Fibroblast of mammary gland (primary cell): Measurements from ENCODE around the gene HOXC5.
A peak's percentile ranks its signal among the peaks of the same experiment; 100 is the strongest.

Source experiments
- DNase-seq: peaks from one replicate; pipeline ENCODE4 v3.0.0-alpha.2; 2010; ENCODE audit warnings: low read depth
- H3K4me3 ChIP-seq: 2 replicates; pipeline ENCODE4 v1.5.1; 2011; ENCODE audit warnings: low read depth, mild to moderate bottlenecking, low read length, moderate library complexity; ENCODE audit not compliant: control insufficient read depth
- TF ChIP-seq, protein P1 (sequence below): conservative IDR thresholded peaks from 2 replicates; pipeline ENCODE4 v1.5.1; 2011; ENCODE audit warnings: low read depth, low read length, inconsistent platforms; ENCODE audit not compliant: control insufficient read depth, insufficient read depth

Gene HOXC5

DNA sequence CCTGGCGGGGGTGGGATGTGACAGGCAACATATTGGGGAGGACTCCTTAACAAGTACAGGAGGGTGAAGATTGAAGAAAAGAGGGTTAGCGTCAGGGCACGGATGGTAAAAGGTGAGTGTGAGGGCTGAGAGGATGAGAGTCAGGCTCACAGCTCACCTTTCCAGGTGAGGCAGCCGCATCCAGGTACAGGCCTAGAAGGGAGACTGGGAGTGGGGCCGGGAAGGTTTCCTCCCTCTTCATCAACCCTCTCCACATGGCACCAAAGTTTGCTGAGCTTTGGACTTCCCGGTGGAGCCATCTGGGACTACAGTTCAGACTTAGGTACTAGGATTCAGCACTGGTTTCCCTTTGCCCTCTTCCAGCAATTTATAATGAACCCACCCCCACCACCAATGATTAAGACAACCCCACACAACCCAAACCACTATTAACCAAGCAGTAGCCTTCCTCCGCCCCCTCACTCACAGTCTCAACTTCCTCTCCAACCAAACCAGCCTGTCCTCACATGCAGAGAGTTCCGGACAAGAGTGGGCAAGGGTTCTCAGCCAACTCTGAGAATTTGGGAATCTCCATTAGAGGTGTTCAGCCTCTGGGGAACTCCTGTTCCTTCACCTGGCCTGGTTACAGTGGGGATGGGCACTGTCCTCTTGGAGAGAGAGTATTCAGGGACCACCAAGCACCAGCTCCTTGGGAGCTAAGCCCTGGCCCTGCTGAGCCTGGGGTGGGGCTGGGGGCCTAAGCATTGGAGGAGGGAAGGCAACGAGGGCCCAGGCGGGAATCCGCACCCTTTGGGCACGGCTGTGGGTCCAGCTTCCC lies 18.4 kb downstream of the HOXC5 start:
- peak; percentile 71 for DNase-seq
- TF ChIP-seq, protein P1, sequence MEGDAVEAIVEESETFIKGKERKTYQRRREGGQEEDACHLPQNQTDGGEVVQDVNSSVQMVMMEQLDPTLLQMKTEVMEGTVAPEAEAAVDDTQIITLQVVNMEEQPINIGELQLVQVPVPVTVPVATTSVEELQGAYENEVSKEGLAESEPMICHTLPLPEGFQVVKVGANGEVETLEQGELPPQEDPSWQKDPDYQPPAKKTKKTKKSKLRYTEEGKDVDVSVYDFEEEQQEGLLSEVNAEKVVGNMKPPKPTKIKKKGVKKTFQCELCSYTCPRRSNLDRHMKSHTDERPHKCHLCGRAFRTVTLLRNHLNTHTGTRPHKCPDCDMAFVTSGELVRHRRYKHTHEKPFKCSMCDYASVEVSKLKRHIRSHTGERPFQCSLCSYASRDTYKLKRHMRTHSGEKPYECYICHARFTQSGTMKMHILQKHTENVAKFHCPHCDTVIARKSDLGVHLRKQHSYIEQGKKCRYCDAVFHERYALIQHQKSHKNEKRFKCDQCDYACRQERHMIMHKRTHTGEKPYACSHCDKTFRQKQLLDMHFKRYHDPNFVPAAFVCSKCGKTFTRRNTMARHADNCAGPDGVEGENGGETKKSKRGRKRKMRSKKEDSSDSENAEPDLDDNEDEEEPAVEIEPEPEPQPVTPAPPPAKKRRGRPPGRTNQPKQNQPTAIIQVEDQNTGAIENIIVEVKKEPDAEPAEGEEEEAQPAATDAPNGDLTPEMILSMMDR: no peak
- H3K4me3 ChIP-seq: no peak overlapping the region

- peak; percentile 60 for DNase-seq
- H3K4me3 ChIP-seq: peak overlapping the region; percentile 3
- TF ChIP-seq, protein P1: no peak
Measured at GRCh38 chr12:54051874-54052437, 19.1 kb downstream of the HOXC5 start.

DNA sequence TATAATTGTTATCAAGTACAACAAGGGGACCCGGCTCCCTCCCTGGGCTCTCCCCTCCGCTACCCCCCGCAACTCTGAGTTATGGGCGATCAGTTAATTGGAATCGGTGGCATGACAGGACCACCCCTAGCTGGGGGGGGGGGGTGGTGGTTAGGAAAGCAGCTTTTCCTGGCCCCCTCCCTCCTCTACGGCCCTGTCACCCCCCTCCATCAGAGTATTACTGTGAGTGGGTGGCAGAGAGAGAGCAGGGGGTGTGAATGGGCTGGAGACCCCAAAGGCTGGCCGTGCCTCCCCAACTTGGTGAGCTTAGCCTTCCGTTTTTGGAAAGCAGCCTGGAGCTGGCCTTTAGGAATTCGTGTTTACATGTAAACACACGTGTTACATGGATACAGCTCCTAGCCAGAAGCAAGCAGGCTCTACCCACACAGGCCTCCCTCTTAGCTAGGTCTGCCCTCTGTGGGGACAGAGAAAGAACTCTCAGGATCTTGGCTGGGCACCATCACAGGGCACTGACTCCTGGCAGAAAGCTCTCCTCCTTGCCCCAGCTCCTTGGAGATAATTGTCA lies 19.7 kb downstream of the HOXC5 start:
- TF ChIP-seq, protein P1: no peak
- peak overlapping the region; percentile 76 for H3K4me3 ChIP-seq
- DNase-seq: peak; percentile 66

GRCh38 chr12:54053003-54053750 lies 20.3 kb downstream of the HOXC5 start:
- TF ChIP-seq, protein P1: no peak
- DNase-seq: no peak
- H3K4me3 ChIP-seq: peak overlapping the region; percentile 76

DNA sequence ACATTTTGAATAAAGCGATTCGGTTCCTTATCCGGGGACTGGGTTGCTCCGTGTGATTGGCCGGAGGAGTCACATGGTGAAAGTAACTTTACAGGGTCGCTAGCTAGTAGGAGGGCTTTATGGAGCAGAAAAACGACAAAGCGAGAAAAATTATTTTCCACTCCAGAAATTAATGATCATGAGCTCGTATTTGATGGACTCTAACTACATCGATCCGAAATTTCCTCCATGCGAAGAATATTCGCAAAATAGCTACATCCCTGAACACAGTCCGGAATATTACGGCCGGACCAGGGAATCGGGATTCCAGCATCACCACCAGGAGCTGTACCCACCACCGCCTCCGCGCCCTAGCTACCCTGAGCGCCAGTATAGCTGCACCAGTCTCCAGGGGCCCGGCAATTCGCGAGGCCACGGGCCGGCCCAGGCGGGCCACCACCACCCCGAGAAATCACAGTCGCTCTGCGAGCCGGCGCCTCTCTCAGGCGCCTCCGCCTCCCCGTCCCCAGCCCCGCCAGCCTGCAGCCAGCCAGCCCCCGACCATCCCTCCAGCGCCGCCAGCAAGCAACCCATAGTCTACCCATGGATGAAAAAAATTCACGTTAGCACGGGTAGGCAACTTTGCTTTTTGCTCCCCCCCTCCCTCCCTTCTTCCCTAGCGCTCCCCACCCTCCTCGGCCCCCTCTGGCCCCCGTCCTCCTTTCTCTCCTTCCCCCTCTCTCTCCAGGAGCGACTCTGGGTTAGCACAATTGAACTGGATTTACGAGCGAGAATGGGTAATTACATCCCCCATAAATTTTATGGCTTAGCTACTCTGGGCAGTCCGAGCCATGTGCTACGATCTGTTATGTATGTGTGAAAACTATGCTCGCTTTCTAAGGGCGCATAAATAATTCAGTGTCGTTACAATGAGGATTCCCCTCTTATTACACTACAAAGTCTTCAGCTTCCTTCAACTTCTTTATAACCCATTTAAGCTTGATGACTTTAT lies 21.2 kb downstream of the HOXC5 start, which contains the start of gene HOXC4:
Gene HOXC4, plus strand, starts transcription at position 85 of the 991 bp plus-strand sequence. Its CDS starts 88 bp downstream, at position 173.
- peak; percentile 78 for DNase-seq
- TF ChIP-seq, protein P1: no peak
- H3K4me3 ChIP-seq: peak within 1 kb of the TSS; percentile 76
